ENCODE data around the gene HSD17B10.
A peak's percentile ranks its signal among the peaks of the same experiment; 100 is the strongest.
"Not testable (repeated sequence)": the region's sequence is repeated elsewhere in the genome, so short reads cannot be mapped to it uniquely, and the experiment has no call there.

The HSD17B10 gene

DNA sequence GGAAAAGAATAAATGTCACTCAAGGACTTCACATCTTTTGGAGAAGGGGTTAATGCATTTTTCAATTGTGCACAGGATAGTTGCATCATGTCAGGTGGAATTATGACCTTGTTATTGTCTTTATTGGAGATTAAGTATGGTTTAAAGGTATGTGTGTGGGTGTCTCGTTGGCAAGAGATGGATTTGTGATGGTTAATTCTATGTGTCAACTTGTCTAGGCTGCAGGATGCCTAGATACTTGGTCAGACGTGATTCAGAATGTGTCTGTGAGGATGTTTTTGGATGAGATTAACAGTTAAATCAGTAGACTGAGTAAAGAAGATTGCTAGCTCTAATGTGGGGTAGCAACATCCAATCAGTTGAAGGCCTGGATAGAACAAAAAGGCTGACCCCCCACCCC, 42.2 kb upstream of the HSD17B10 start:
- peak; percentile 51 for DNase-seq
- no peaks in the 10 kb centered on the region for H3K27me3 ChIP-seq (replicated peaks)
- TF ChIP-seq, protein P1, sequence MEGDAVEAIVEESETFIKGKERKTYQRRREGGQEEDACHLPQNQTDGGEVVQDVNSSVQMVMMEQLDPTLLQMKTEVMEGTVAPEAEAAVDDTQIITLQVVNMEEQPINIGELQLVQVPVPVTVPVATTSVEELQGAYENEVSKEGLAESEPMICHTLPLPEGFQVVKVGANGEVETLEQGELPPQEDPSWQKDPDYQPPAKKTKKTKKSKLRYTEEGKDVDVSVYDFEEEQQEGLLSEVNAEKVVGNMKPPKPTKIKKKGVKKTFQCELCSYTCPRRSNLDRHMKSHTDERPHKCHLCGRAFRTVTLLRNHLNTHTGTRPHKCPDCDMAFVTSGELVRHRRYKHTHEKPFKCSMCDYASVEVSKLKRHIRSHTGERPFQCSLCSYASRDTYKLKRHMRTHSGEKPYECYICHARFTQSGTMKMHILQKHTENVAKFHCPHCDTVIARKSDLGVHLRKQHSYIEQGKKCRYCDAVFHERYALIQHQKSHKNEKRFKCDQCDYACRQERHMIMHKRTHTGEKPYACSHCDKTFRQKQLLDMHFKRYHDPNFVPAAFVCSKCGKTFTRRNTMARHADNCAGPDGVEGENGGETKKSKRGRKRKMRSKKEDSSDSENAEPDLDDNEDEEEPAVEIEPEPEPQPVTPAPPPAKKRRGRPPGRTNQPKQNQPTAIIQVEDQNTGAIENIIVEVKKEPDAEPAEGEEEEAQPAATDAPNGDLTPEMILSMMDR (IDR thresholded peaks at IDR 0.05; ENCODE audit: low read depth, low read length, missing control alignments), result no peak
- H3K27ac ChIP-seq, result no peak overlapping the region
- H3K4me3 ChIP-seq (ENCODE audit: low read depth, low read length), result no peak overlapping the region
- in situ Hi-C loops (cut with HindIII; ENCODE audit: low pct_ligation_motif_present, low sequenced_read_pairs), result no loop called here
- no peaks in the 10 kb centered on the region for H3K36me3 ChIP-seq (replicated peaks)

DNA sequence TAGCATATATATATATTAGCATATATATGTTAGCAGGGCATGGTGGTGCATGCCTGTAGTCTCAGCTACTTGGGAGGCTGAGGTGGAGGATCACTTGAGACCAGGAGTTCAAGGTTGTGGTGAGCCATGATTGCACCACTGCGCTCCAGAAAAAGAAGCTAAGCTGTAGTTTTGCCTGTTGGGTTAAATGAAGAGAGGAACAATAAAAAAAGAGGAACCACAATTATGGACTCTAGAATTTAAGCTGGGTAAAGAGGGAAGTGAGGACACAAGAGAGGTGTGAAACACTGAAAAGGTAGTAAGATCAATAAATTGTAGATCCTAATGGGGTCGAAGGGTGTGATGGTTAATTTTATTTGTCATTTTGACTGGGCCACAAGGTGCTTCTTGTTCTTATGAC, 40.5 kb upstream of the HSD17B10 start:
- Histone ChIP-seq H3K27me3 (replicated peaks) (no peaks in the 10 kb centered on the region), H3K27ac (no peak overlapping the region), H3K4me3 (ENCODE audit: low read depth, low read length) (no peak overlapping the region), H3K36me3 (replicated peaks) (no peaks in the 10 kb centered on the region)
- in situ Hi-C loops (cut with HindIII; ENCODE audit: low pct_ligation_motif_present, low sequenced_read_pairs), result no loop called here
- TF ChIP-seq, protein P1 (IDR thresholded peaks at IDR 0.05; ENCODE audit: low read depth, low read length, missing control alignments), result no peak
- no peak for DNase-seq

- DNase-seq, result no peak
- in situ Hi-C loops (cut with HindIII; ENCODE audit: low pct_ligation_motif_present, low sequenced_read_pairs), result no loop called here
- TF ChIP-seq, protein P1 (IDR thresholded peaks at IDR 0.05; ENCODE audit: low read depth, low read length, missing control alignments), result no peak
Measured at GRCh38 chrX:53471346-53471745, 37.2 kb upstream of the HSD17B10 start.

GRCh38 chrX:53468659-53469058, 34.5 kb upstream of the HSD17B10 start:
- DNase-seq; H3K27me3 ChIP-seq (replicated peaks); H3K27ac ChIP-seq; H3K36me3 ChIP-seq (replicated peaks); in situ Hi-C loops (cut with HindIII; ENCODE audit: low pct_ligation_motif_present, low sequenced_read_pairs); H3K4me3 ChIP-seq (ENCODE audit: low read depth, low read length): not testable (repeated sequence)

More at GRCh38 chrX:53471346-53471745, 37.2 kb upstream of the HSD17B10 start:
- Histone ChIP-seq H3K27me3 (replicated peaks) (no peaks in the 10 kb centered on the region), H3K27ac (no peak overlapping the region), H3K4me3 (ENCODE audit: low read depth, low read length) (no peak overlapping the region), H3K36me3 (replicated peaks) (no peaks in the 10 kb centered on the region)

GRCh38 chrX:53458082-53458481, 23.9 kb upstream of the HSD17B10 start:
- in situ Hi-C loops (cut with HindIII; ENCODE audit: low pct_ligation_motif_present, low sequenced_read_pairs), result no loop called here
- H3K36me3 ChIP-seq (replicated peaks), result no peaks in the 10 kb centered on the region
- DNase-seq, result no peak
- TF ChIP-seq, protein P1 (IDR thresholded peaks at IDR 0.05; ENCODE audit: low read depth, low read length, missing control alignments), result peak; percentile 27
- no peaks in the 10 kb centered on the region for H3K27me3 ChIP-seq (replicated peaks)
- no peak overlapping the region for H3K27ac ChIP-seq
- H3K4me3 ChIP-seq (ENCODE audit: low read depth, low read length), result no peak overlapping the region

GRCh38 chrX:53456254-53456653, 22.1 kb upstream of the HSD17B10 start:
- TF ChIP-seq, protein P1 (IDR thresholded peaks at IDR 0.05; ENCODE audit: low read depth, low read length, missing control alignments), result no peak
- Histone ChIP-seq H3K36me3 (replicated peaks) (no peaks in the 10 kb centered on the region), H3K27me3 (replicated peaks) (no peaks in the 10 kb centered on the region), H3K4me3 (ENCODE audit: low read depth, low read length) (no peak overlapping the region), H3K27ac (no peak overlapping the region)
- in situ Hi-C loops (cut with HindIII; ENCODE audit: low pct_ligation_motif_present, low sequenced_read_pairs), result no loop called here
- no peak for DNase-seq
